Measurements from ENCODE around the gene DHX16.
"Not testable (repeated sequence)": the region's sequence is repeated elsewhere in the genome, so short reads cannot be mapped to it uniquely, and the experiment has no call there.

The DHX16 gene

DNA sequence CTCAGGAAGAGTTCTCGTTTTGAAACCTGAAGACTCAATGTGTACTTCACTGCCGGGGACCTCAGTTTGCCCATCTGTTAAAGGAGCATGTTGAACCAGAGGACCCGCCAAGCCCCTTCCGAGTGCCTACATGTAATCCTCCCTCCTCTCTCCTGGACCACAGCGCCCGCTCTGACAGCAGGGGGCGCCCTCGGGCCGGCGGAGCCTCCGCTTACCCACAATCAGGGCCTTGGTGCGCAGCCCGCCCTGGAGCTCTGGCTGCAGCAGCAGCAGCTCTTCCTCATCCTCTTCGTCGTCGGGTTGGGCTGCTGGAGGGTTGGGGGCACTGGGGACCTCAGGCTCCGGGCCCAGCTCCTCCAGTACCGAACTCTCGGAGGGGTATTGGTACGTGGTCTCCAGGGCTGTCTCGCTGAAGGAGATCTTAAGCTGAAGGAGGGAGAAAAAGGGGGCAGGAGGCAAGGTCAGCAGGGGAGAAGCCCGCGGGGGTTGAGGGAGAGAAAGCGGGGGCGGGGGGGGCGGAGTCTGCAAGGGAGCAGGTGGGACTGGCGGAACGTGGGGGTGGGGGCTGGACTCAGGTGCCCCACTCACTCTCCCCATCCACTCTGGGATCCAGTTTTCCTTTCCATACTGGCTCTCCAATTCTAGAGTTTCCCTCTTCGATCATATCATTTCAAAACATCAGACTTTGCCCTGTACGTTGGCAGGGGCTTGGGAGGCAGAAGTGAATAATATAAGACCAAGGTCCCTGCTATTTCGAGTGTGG is 6.3 kb upstream of the DHX16 start:
- peak; percentile 94 for DNase-seq

DNA sequence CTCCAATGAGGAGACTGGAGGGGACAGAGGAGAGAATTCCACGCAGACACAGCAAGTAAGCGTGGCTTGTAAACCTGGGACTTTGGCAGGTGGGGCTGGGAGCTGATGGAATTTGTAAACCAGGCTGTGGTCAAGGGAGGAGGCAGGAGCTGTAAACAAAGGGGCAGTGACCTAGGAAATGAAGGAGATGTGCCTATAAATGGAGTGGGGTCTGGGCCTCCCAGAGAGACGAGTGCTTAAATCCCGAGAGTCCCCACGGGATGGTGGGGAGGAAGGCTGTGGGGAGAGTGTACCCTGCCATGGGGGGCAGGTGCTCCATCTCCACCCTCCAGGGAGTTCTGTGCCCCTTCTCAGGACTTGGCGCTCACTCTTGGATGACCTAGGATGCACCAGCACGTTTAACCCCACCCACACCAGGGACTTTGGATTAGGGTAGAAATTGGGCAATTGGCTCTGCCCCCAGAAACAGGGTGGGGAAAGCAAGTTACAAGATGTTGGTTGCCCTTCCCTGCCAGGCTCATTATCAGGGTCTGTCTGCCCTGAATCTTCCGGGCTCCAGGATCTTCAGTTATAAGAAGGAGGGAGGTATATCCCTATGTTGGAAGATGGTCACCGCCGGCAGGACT is 4.0 kb upstream of the DHX16 start:
- DNase-seq = no peak

GRCh38 chr6:30670760-30671527 is 1.9 kb downstream of the DHX16 start:
- DNase-seq = no peak

DNA sequence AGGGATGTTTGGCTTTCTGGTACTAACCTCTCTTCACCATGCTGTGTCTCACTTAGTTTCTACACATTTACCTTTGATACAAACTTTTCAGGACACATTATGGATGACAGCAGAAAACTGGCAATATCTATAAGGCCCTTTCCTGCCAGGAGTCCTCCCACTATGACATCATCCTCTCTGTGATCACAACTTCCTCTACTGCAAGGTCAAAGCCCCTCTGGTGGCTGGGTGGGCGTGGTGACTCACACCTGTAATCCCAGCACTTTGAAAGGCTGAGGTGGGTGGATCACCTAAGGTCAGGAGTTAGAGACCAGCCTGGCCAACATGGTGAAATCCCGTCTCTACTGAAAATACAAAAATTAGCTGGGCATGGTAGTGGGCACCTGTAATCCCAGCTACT is 6.5 kb downstream of the DHX16 start:
- DNase-seq = peak; percentile 72

GRCh38 chr6:30664994-30665767 is 7.6 kb downstream of the DHX16 start:
- DNase-seq = no peak

DNA sequence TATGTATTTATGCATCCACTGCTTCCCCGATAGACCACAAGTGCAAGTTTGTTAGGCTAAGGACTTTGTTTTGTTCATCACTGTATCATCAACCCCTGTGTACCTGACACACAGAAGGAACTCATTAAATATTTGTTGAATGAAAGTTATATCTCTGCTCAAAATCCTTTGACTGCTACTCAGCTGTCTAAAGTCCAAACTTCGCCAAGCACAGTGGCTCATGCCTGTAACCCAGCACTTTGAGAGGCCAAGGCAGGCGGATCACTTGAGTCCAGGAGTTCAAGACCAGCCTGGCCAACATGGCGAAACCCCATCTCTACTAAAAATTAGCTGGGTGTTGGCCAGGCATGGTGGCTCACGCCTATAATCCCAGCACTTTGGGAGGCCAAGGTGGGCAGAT is 14.9 kb downstream of the DHX16 start:
- not testable (repeated sequence) for DNase-seq

DNA sequence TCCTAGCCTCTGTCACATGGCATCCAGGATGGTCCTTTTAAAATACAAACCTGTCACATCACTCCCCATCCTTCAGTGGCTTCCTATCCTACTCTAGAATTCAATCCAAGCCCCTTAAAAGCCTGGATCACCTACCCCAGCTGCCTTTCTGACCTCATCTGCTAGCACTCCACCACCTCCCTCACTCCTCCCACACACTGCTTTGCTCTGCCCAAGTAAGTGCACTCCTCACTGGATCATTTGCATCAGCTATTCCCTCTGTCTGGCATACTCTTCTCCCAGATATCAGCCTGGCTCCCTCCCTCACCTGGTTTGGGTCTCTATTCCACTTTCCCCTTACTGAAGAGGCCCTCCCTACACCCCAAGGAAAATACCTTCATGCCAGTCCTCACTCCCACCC is 15.4 kb downstream of the DHX16 start:
- DNase-seq = no peak

GRCh38 chr6:30656513-30656912 is 16.3 kb downstream of the DHX16 start:
- no peak for DNase-seq

GRCh38 chr6:30655743-30656094 is 17.1 kb downstream of the DHX16 start:
- no peak for DNase-seq

GRCh38 chr6:30654798-30655742 is 17.7 kb downstream of the DHX16 start:
- DNase-seq = no peak

DNA sequence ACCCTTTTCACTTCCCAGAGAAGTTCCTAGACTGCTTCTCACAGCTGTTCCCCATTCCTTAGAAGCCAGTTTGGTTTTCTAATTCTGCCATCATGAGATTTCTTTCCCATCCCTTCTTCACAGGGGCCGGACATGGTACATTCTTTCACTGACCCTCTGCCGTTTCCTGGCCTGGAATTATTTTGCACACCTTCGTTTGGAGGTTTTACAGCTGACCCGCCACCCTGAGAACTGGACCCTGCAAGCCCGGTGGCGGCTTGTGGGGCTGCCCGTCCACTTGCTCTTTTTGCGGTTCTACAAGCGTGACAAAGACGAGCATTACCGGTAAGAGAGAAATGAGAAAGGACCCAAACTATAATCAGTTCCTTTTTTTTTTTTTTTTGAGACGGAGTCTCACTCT is 21.7 kb downstream of the DHX16 start:
- DNase-seq = no peak

DNA sequence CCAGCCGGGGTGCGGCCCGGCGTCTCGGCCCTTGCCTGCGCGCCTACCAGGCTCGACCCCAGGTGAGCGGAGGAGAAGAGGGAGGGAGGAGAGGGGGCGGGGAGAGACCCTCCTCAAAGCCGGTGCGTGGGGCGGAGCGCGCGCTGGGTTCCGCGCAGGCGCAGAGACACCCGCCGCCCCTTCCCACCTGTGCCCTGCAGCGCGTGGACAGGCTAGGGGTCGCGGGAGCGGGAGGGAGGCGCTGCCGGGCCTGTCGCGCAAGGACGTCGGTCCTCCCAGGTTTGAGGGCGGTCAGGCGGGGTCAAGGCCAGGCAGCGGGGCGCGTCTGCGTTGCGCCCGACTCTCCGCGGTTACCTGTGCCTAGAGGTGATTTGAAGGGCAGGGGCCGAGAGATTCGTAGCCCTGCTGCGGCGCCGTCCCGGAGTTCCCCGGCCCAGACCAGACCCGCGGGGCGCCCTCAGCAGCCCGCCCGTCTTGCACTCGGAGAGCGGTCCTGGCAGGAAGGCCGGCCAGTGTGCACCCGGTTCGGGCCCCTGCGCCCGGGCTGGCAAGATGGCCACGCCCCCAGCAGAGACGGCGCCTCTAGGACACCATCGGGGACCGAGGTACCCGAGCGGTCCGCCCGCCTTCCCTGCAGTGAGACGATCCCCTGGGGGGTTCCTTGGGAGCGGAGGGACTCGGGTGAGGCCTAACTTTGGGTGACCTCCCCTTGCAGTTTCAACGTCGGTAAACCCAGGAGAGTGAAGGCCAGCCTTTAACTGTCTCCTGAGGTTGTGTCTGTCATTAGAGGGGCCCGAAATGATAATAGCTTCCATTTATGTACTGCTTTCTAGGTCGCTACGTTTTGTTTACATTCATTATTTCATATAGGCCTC is 25.3 kb downstream of the DHX16 start:
- peak; percentile 88 for DNase-seq

- peak; percentile 96 for DNase-seq
These were observed 26.2 kb downstream of the DHX16 start, which contains the start of gene C6orf136 for GRCh38 chr6:30646450-30647241. TSS of gene C6orf136 (plus strand) at chr6:30647133. CDS start at chr6:30647232, 99 bp downstream.

- DNase-seq = no peak
These were observed 26.8 kb downstream of the DHX16 start for GRCh38 chr6:30645989-30646388.

DNA sequence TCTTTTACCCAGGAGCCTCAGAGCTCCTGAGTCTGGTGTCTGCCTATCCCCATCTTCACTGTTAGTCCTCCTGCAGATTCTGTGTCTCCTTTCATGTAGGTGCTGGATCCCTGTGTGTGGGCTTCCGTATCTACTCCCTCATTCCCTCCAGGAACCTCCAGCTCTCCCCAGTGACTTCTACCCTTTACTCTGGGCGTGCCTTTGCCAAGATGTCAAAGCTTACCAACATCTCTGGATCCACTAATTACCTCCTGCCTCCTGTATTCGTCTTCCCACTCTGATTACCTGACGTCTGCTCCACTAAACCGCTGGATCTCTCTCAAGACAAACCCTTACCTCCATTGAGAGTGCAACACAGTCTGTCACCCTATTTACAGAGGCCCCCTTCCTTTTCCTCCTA is 28.0 kb downstream of the DHX16 start:
- no peak for DNase-seq

DNA sequence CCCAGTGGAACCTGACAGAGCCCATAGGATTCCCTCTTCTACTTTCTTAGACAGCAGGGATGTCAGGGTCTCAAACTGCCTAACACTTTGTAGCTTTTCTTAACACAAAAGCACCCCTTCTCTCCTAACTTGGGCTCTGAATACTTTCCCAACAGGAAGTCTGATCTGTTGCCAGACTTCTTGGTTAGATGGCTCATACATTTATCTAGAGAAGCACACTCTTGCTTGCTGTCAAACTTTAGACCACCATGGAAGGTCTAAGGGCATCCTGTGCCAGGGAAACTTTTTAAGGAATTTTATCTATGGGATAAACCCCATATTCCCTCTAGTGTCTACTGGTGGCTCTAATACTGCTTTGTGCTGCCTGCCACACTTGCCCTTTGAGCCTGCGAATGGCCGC is 29.1 kb downstream of the DHX16 start:
- no peak for DNase-seq

GRCh38 chr6:30641048-30641447 is 31.8 kb downstream of the DHX16 start:
- no peak for DNase-seq

DNA sequence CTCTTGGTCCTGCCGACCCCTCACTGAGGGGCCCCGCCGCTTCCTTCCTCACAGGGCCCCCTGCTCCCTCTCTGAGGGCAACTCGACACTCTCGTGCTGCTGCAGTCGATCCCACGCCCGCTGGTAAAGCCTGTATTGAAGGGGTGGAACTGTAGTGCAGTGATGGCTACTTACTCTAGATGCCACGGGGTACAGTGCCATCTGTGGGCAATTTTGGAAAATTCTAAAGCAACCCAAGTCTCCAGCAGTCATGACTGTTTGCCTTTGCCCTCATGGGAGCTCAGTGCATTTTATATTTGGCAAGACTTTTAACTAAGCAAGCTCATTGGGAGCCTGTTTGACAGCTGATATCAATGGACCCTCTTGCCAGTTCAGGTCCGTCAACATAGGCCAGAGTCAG is 32.3 kb downstream of the DHX16 start:
- no peak for DNase-seq

- no peak for DNase-seq
These were observed 37.0 kb downstream of the DHX16 start for GRCh38 chr6:30635834-30636233.
